Thyroid gland (tissue), 4 donors: Measurements from ENCODE around the gene PPP2R5C.

Experiments
- POLR2A ChIP-seq, 2 donors: fragments of 450-650 bp; IDR thresholded peaks; one replicate each; pipeline ENCODE4 v1.6.1; 2017; ENCODE audit warnings: antibody characterized with exemption in 2 of 2, mild to moderate bottlenecking in 2 of 2, moderate library complexity in 1 of 2
- TF ChIP-seq, protein P1 (sequence below), 6 experiments: fragments of 200-600 bp in 3 of 6; fragments of 450-650 bp in 3 of 6; sonication (generic) in 3 of 6; IDR thresholded peaks; one replicate each; pipeline ENCODE4 v1.5.1; 2016 to 2019; ENCODE audit warnings: antibody characterized with exemption in 6 of 6, mild to moderate bottlenecking in 2 of 6, inconsistent platforms in 1 of 6, moderate library complexity in 1 of 6

DNA sequence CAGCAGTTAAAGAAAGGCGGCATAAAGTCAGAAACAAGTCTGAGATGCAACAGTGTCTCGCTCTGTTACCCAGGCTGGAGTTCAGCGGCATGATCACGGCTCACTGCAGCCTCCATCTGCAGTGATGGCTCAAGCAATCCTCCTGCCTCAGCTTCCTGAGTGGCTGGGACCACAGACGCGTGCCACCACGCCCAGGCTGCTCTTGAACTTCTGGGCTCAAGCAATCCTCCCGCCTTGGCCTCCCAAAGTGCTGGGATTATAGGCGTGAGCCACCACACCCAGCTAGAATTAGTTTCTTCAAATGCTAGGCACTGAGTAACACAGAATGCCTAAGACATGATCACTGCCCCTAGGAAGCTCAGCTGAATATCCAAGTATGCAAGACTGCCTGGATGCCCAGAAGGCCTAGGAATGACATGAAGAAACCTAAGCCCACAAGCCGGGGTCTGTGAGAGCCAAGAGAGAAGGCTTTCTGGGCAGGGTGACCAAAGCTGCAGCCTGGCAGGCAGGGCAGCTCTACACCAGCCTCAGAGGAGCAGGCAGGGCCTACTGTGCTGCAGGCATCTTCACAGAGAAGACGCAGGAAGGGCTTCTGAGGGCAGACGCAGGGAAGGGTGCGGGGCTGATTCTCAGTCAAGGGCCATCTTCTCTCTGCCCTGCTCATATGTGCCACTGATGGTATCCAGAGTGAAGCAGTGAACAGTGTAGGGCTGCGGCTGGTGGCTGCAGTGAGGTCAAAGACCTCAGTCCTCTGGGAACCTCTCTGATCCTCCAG is 4.3 kb upstream of the PPP2R5C start:
- TF ChIP-seq, protein P1, sequence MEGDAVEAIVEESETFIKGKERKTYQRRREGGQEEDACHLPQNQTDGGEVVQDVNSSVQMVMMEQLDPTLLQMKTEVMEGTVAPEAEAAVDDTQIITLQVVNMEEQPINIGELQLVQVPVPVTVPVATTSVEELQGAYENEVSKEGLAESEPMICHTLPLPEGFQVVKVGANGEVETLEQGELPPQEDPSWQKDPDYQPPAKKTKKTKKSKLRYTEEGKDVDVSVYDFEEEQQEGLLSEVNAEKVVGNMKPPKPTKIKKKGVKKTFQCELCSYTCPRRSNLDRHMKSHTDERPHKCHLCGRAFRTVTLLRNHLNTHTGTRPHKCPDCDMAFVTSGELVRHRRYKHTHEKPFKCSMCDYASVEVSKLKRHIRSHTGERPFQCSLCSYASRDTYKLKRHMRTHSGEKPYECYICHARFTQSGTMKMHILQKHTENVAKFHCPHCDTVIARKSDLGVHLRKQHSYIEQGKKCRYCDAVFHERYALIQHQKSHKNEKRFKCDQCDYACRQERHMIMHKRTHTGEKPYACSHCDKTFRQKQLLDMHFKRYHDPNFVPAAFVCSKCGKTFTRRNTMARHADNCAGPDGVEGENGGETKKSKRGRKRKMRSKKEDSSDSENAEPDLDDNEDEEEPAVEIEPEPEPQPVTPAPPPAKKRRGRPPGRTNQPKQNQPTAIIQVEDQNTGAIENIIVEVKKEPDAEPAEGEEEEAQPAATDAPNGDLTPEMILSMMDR (IDR thresholded peaks at IDR 0.05), result no peak
- TF ChIP-seq POLR2A (IDR thresholded peaks at IDR 0.05), result no peak
